HEK293 (cell line): Measurements from ENCODE around the gene MTMR11.

Experiments used
- BCL11B ChIP-seq: fragments of 450-650 bp; formaldehyde crosslinking; IDR thresholded peaks from 2 replicates; pipeline ENCODE4 v1.5.1; 2016; ENCODE audit warnings: low read depth, missing biosample characterization, missing genetic modification characterization
- KLF8 ChIP-seq: fragments of 450-650 bp; formaldehyde crosslinking; IDR thresholded peaks from 2 replicates; pipeline ENCODE4 v1.5.1; 2016; ENCODE audit warnings: missing biosample characterization, missing genetic modification characterization
- OSR2 ChIP-seq: fragments of 450-650 bp; formaldehyde crosslinking; IDR thresholded peaks from 2 replicates; pipeline ENCODE4 v1.5.1; 2016; ENCODE audit warnings: missing biosample characterization, missing genetic modification characterization
- PRDM6 ChIP-seq: fragments of 450-650 bp; formaldehyde crosslinking; IDR thresholded peaks from 2 replicates; pipeline ENCODE4 v1.5.1; 2017; ENCODE audit warnings: missing biosample characterization, missing genetic modification characterization
- TCF7L2 ChIP-seq: IDR thresholded peaks from 2 replicates; pipeline ENCODE4 v1.6.1; 2011; ENCODE audit warnings: low read depth, mild to moderate bottlenecking, inconsistent platforms, low read length, moderate library complexity, borderline replicate concordance
- ZBTB20 ChIP-seq: fragments of 450-650 bp; formaldehyde crosslinking; IDR thresholded peaks from 2 replicates; pipeline ENCODE4 v1.5.1; 2016; ENCODE audit warnings: missing biosample characterization, missing genetic modification characterization
- ZBTB44 ChIP-seq: fragments of 450-650 bp; IDR thresholded peaks from 2 replicates; pipeline ENCODE4 v1.5.1; 2018; ENCODE audit warnings: missing biosample characterization, mild to moderate bottlenecking, missing genetic modification characterization
- ZBTB48 ChIP-seq: fragments of 450-650 bp; formaldehyde crosslinking; IDR thresholded peaks from 2 replicates; pipeline ENCODE4 v1.5.1; 2016; ENCODE audit warnings: missing biosample characterization, missing genetic modification characterization
- ZFHX2 ChIP-seq: fragments of 450-650 bp; formaldehyde crosslinking; conservative IDR thresholded peaks from 2 replicates; pipeline ENCODE4 v1.5.1; 2016; ENCODE audit warnings: missing biosample characterization, missing genetic modification characterization
- ZNF112 ChIP-seq: fragments of 450-650 bp; formaldehyde crosslinking; IDR thresholded peaks from 2 replicates; pipeline ENCODE4 v1.5.0; 2017; ENCODE audit warnings: missing biosample characterization, missing genetic modification characterization
- ZNF132 ChIP-seq: fragments of 450-650 bp; formaldehyde crosslinking; IDR thresholded peaks from 2 replicates; pipeline ENCODE4 v1.5.1; 2017; ENCODE audit warnings: missing biosample characterization, missing genetic modification characterization, borderline replicate concordance
- ZNF148 ChIP-seq: fragments of 450-650 bp; formaldehyde crosslinking; IDR thresholded peaks from 2 replicates; pipeline ENCODE4 v1.5.0; 2017; ENCODE audit warnings: missing biosample characterization, missing genetic modification characterization, borderline replicate concordance
- ZNF18 ChIP-seq: fragments of 450-650 bp; formaldehyde crosslinking; IDR thresholded peaks from 2 replicates; pipeline ENCODE4 v1.5.1; 2016; ENCODE audit warnings: missing biosample characterization, missing genetic modification characterization
- ZNF221 ChIP-seq: fragments of 450-650 bp; formaldehyde crosslinking; IDR thresholded peaks from 2 replicates; pipeline ENCODE4 v1.5.1; 2017; ENCODE audit warnings: missing biosample characterization, missing genetic modification characterization, borderline replicate concordance
- ZNF248 ChIP-seq: fragments of 450-650 bp; formaldehyde crosslinking; IDR thresholded peaks from 2 replicates; pipeline ENCODE4 v1.5.1; 2017; ENCODE audit warnings: missing biosample characterization, missing genetic modification characterization
- ZNF311 ChIP-seq: fragments of 450-650 bp; formaldehyde crosslinking; IDR thresholded peaks from 2 replicates; pipeline ENCODE4 v1.5.1; 2017; ENCODE audit warnings: missing biosample characterization, missing genetic modification characterization, borderline replicate concordance
- ZNF350 ChIP-seq: fragments of 450-650 bp; formaldehyde crosslinking; IDR thresholded peaks from 2 replicates; pipeline ENCODE4 v1.5.0; 2017; ENCODE audit warnings: missing biosample characterization, mild to moderate bottlenecking, missing genetic modification characterization
- ZNF362 ChIP-seq: fragments of 450-650 bp; formaldehyde crosslinking; IDR thresholded peaks from 2 replicates; pipeline ENCODE4 v1.5.1; 2016; ENCODE audit warnings: missing biosample characterization, missing genetic modification characterization
- ZNF391 ChIP-seq: fragments of 450-650 bp; formaldehyde crosslinking; IDR thresholded peaks from 2 replicates; pipeline ENCODE4 v1.5.1; 2016; ENCODE audit warnings: low read depth, missing biosample characterization, missing genetic modification characterization, borderline replicate concordance
- ZNF404 ChIP-seq: fragments of 450-650 bp; formaldehyde crosslinking; IDR thresholded peaks from 2 replicates; pipeline ENCODE4 v1.5.1; 2017; ENCODE audit warnings: missing biosample characterization, missing genetic modification characterization
- ZNF513 ChIP-seq: fragments of 450-650 bp; IDR thresholded peaks from 2 replicates; pipeline ENCODE4 v1.5.1; 2018; ENCODE audit warnings: missing biosample characterization, missing genetic modification characterization
- ZNF514 ChIP-seq: fragments of 450-650 bp; formaldehyde crosslinking; IDR thresholded peaks from 2 replicates; pipeline ENCODE4 v1.5.1; 2016; ENCODE audit warnings: missing biosample characterization, missing genetic modification characterization
- ZNF548 ChIP-seq: fragments of 450-650 bp; formaldehyde crosslinking; IDR thresholded peaks from 2 replicates; pipeline ENCODE4 v1.5.1; 2016; ENCODE audit warnings: missing biosample characterization, missing genetic modification characterization
- ZNF555 ChIP-seq: fragments of 450-650 bp; formaldehyde crosslinking; conservative IDR thresholded peaks from 2 replicates; pipeline ENCODE4 v1.5.1; 2017; ENCODE audit warnings: missing biosample characterization, mild to moderate bottlenecking, missing genetic modification characterization, inconsistent platforms
- ZNF571 ChIP-seq: fragments of 450-650 bp; formaldehyde crosslinking; IDR thresholded peaks from 2 replicates; pipeline ENCODE4 v1.5.0; 2017; ENCODE audit warnings: missing biosample characterization, missing genetic modification characterization
- ZNF670 ChIP-seq: fragments of 450-650 bp; formaldehyde crosslinking; IDR thresholded peaks from 2 replicates; pipeline ENCODE4 v1.5.1; 2016; ENCODE audit warnings: missing biosample characterization, missing genetic modification characterization, low read depth
- ZNF707 ChIP-seq: fragments of 450-650 bp; formaldehyde crosslinking; IDR thresholded peaks from 2 replicates; pipeline ENCODE4 v1.5.1; 2016; ENCODE audit warnings: missing biosample characterization, missing genetic modification characterization
- ZNF843 ChIP-seq: fragments of 450-650 bp; formaldehyde crosslinking; IDR thresholded peaks from 2 replicates; pipeline ENCODE4 v1.5.1; 2016; ENCODE audit warnings: missing biosample characterization, missing genetic modification characterization

MTMR11 gene

GRCh38 chr1:149927563-149928400 lies 8.9 kb downstream of the MTMR11 start, which contains the start of gene SF3B4 (continued):
- TF ChIP-seq ZNF18 (tag by site-specific recombination) (no peak), ZNF148 (tag by site-specific recombination) (no peak), ZBTB20 (tag by site-specific recombination) (peak; percentile 12; the same call in 1 of the 2 replicates), ZNF513 (no peak), ZNF670 (tag by site-specific recombination) (no peak), ZNF555 (tag by site-specific recombination) (no peak), ZNF548 (tag by site-specific recombination) (no peak), PRDM6 (no peak), ZNF350 (no peak), ZNF112 (tag by site-specific recombination) (no peak), ZNF514 (tag by site-specific recombination) (no peak), ZBTB48 (no peak), ZNF248 (tag by site-specific recombination) (no peak), KLF8 (tag by site-specific recombination) (peak; percentile 89), ZNF707 (tag by site-specific recombination) (no peak), ZNF221 (no peak), ZNF571 (tag by site-specific recombination) (no peak), OSR2 (no peak), ZNF391 (tag by site-specific recombination) (no peak), ZBTB44 (no peak), BCL11B (no peak), ZNF362 (no peak), ZNF132 (tag by site-specific recombination) (no peak), ZNF843 (peak; percentile 53; the same call in 1 of the 2 replicates), ZNF404 (tag by site-specific recombination) (no peak), ZNF311 (tag by site-specific recombination) (no peak), ZFHX2 (tag by site-specific recombination) (0 out of 2 replicates have a peak, but pooled peaks have one; percentile 39), TCF7L2 (no peak)
